HCT116 (cell line): ENCODE measurements around the gene PKHD1. TPM values are rescaled to one million over a fixed set of nuclear protein-coding genes. Genes with fewer than 3 reads are reported as not detected.

Experiments
- ATAC-seq: fragments of 200-7000 bp; cut with Tn5 transposase; 2 replicates; pipeline ENCODE4 v1.9.1; 2020; ENCODE audit warnings: mild to moderate bottlenecking, moderate library complexity
- BruUV-seq: library from RNA; stranded (reverse); fragments of 400-500 nt; replicated peaks from 2 replicates; lab custom pipeline; 2021; lab: Mats Ljungman, UMichigan
- CTCF ChIA-PET: fragments of 300-600 bp; sonication (Branson Sonifier 250); formaldehyde crosslinking; loops from one replicate; lab custom pipeline; 2021; ENCODE audit warnings: antibody characterized with exemption; lab: Charles Lee
- POLR2A ChIA-PET: fragments of 300-600, 350-600 bp; sonication (Branson Sonifier 250); formaldehyde crosslinking; loops from one replicate; lab custom pipeline; 2021; ENCODE audit warnings: antibody characterized with exemption; lab: Charles Lee
- RAD21 ChIA-PET, 2 experiments: fragments of 300-600 bp; sonication (Branson Sonifier 250); formaldehyde crosslinking; loops; one replicate each; lab custom pipeline; 2023; ENCODE audit warnings: low total read pairs in 2 of 2; ENCODE audit not compliant: uncharacterized antibody in 2 of 2, unreplicated experiment in 2 of 2, low non-redundant PET in 1 of 2; lab: Charles Lee
- DNase-seq: peaks from one replicate; pipeline ENCODE4 v3.0.0-alpha.2; 2010; ENCODE audit warnings: low read depth, low spot score
- H2AFZ ChIP-seq: fragments of 200-600 bp; shearing (Covaris generic), sonication (generic); 2 replicates; pipeline ENCODE4 v1.6.1; 2017; ENCODE audit warnings: low read depth, mixed run types, mixed read lengths, antibody characterized with exemption, low read length; ENCODE audit not compliant: poor library complexity, severe bottlenecking
- H3K27ac ChIP-seq: 2 replicates; pipeline ENCODE4 v1.5.1; 2012; ENCODE audit warnings: low read depth, low read length
- H3K27me3 ChIP-seq: fragments of 200-600 bp; sonication (generic); 2 replicates; pipeline ENCODE4 v1.6.1; 2016; ENCODE audit warnings: mixed run types, low read length, mixed read lengths; ENCODE audit not compliant: insufficient read depth
- H3K36me3 ChIP-seq, 2 experiments: fragments of 200-500 bp in 1 of 2; fragments of 200-600 bp in 1 of 2; sonication (Bioruptor generic) in 1 of 2; sonication (generic) in 1 of 2; 2 replicates each; pipeline versions ENCODE4 v1.5.1 to v1.6.1; 2014 to 2016; ENCODE audit warnings: low read length in 2 of 2, inconsistent platforms in 1 of 2, mixed read lengths in 1 of 2, mixed run types in 1 of 2; ENCODE audit not compliant: insufficient read depth in 2 of 2, control insufficient read depth in 1 of 2
- H3K4me1 ChIP-seq, 2 experiments: fragments of 200-600 bp in 1 of 2; sonication (generic) in 1 of 2; 2 replicates each; pipeline versions ENCODE4 v1.5.1 to v1.6.1; 2012 to 2017; ENCODE audit warnings: low read length in 2 of 2, inconsistent platforms in 1 of 2, mild to moderate bottlenecking in 1 of 2, mixed read lengths in 1 of 2, mixed run types in 1 of 2, moderate library complexity in 1 of 2; ENCODE audit not compliant: insufficient read depth in 2 of 2, control insufficient read depth in 1 of 2
- H3K4me2 ChIP-seq: fragments of 200-600 bp; sonication (generic); 2 replicates; pipeline ENCODE4 v1.6.1; 2017; ENCODE audit warnings: mixed run types, low read length, mixed read lengths
- H3K4me3 ChIP-seq, 2 experiments: fragments of 200-600 bp in 1 of 2; sonication (generic) in 1 of 2; replicated peaks in 1 of 2; 2 replicates each; pipeline ENCODE4 v1.5.1; 2011 to 2016; ENCODE audit warnings: low read length in 2 of 2, control low read depth in 1 of 2, low read depth in 1 of 2, mild to moderate bottlenecking in 1 of 2, mixed read lengths in 1 of 2, mixed run types in 1 of 2
- H3K79me2 ChIP-seq: fragments of 200-600 bp; sonication (generic); 2 replicates; pipeline ENCODE4 v1.6.1; 2017; ENCODE audit warnings: mild to moderate bottlenecking, mixed run types, low read length, moderate library complexity, mixed read lengths; ENCODE audit not compliant: insufficient read depth
- H3K9ac ChIP-seq: fragments of 200-600 bp; sonication (generic); 2 replicates; pipeline ENCODE4 v1.6.1; 2016; ENCODE audit warnings: low read length, mixed read lengths
- H3K9me2 ChIP-seq: fragments of 200-600 bp; sonication (generic), shearing (Covaris generic); 2 replicates; pipeline ENCODE4 v1.6.1; 2017; ENCODE audit warnings: mixed run types, mild to moderate bottlenecking, moderate library complexity; ENCODE audit not compliant: insufficient read depth
- H3K9me3 ChIP-seq, 2 experiments: fragments of 200-500 bp in 1 of 2; fragments of 200-600 bp in 1 of 2; sonication (Bioruptor generic) in 1 of 2; sonication (generic) in 1 of 2; 2 replicates each; pipeline ENCODE4 v1.6.1; 2014 to 2017; ENCODE audit warnings: low read length in 2 of 2, mixed read lengths in 2 of 2, inconsistent platforms in 1 of 2, low read depth in 1 of 2, mild to moderate bottlenecking in 1 of 2, mixed run types in 1 of 2, moderate library complexity in 1 of 2; ENCODE audit not compliant: control insufficient read depth in 1 of 2, insufficient read depth in 1 of 2
- H4K20me1 ChIP-seq: fragments of 200-600 bp; sonication (generic), shearing (Covaris generic); 2 replicates; pipeline ENCODE4 v1.6.1; 2017; ENCODE audit warnings: mixed run types, mild to moderate bottlenecking, moderate library complexity; ENCODE audit not compliant: insufficient read depth
- CEBPB ChIP-seq: IDR thresholded peaks from 2 replicates; pipeline ENCODE4 v1.6.1; 2012; ENCODE audit warnings: low read depth
- ELF1 ChIP-seq: IDR thresholded peaks from 2 replicates; pipeline ENCODE4 v1.6.1; 2012; ENCODE audit warnings: low read depth, borderline replicate concordance
- EZH2 ChIP-seq: fragments of 200-600 bp; sonication (generic); IDR thresholded peaks from 2 replicates; pipeline ENCODE4 v1.6.1; 2017; ENCODE audit warnings: antibody characterized with exemption, mixed run types
- EZH2phosphoT487 ChIP-seq: fragments of 200-600 bp; IDR thresholded peaks from 2 replicates; pipeline ENCODE4 v1.6.1; 2018; ENCODE audit warnings: antibody characterized with exemption, borderline replicate concordance
- POLR2A ChIP-seq: IDR thresholded peaks from 2 replicates; pipeline ENCODE4 v1.7.0; 2011; ENCODE audit warnings: borderline replicate concordance; ENCODE audit not compliant: insufficient read depth, insufficient read length; ENCODE audit errors: extremely low read depth
- SP1 ChIP-seq: IDR thresholded peaks from 2 replicates; pipeline ENCODE4 v1.6.1; 2012; ENCODE audit warnings: low read depth
- TCF7L2 ChIP-seq: IDR thresholded peaks from 2 replicates; pipeline ENCODE4 v1.7.0; 2011; ENCODE audit warnings: borderline replicate concordance, inconsistent platforms; ENCODE audit not compliant: insufficient read depth, insufficient read length; ENCODE audit errors: extremely low read depth
- ZNF274 ChIP-seq: fragments of 200-500 bp; sonication (Bioruptor generic); IDR thresholded peaks from 2 replicates; pipeline ENCODE4 v1.6.1; 2014; ENCODE audit warnings: mild to moderate bottlenecking, low read depth, low read length, inconsistent platforms
- intact Hi-C: fragments of 100-400 bp; cut with micrococcal nuclease; formaldehyde crosslinking; loops from 2 replicates; pipeline ENCODE4 v1.10.0; 2022
- total RNA-seq: library from RNA; stranded (reverse); gene quantifications from one replicate; pipeline ENCODE4 v1.2.1, GENCODE V29; 2021; ENCODE audit not compliant: unreplicated experiment
- TF ChIP-seq, protein P1 (sequence below): IDR thresholded peaks from 2 replicates; pipeline ENCODE4 v1.6.1; 2012; ENCODE audit warnings: low read depth

Gene PKHD1
- total RNA-seq, 1 experiment from 2014 or later, result not detected

DNA sequence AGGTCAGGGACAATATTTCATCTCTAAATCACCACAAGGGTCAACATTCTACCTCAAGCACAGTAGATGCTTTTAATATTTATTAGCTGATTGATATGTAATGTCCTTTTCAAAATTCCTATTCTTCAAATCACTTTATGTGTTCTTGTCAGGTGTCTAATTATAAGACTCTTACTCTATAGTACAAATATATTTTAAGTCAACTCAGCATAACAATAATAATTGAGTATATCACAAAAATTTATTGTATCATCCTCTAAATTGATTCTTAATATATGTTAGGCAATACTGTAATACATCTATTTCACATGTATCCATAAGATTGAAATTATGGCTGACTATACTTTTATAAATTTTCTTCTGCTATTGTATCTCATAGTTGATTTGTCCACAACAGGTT lies 423.9 kb downstream of the PKHD1 start:
- POLR2A ChIA-PET, result no interaction called here

More for the DNA sequence above, 423.9 kb downstream of the PKHD1 start:
- no peaks in the 10 kb centered on the region for H3K79me2 ChIP-seq
- no peak for ATAC-seq
- no peaks in the 10 kb centered on the region; a peak in 2 of 4 replicates for H3K9me3 ChIP-seq
- no peak overlapping the region for H2AFZ ChIP-seq
- no peak overlapping the region for H3K9ac ChIP-seq
- no peaks in the 10 kb centered on the region for H3K9me2 ChIP-seq
- no peak for DNase-seq
- H3K4me3 ChIP-seq, result no peak overlapping the region
- no TSS peak for BruUV-seq
- ChIA-PET RAD21 (no interaction called here), CTCF (no interaction called here)
- TF ChIP-seq, protein P1, sequence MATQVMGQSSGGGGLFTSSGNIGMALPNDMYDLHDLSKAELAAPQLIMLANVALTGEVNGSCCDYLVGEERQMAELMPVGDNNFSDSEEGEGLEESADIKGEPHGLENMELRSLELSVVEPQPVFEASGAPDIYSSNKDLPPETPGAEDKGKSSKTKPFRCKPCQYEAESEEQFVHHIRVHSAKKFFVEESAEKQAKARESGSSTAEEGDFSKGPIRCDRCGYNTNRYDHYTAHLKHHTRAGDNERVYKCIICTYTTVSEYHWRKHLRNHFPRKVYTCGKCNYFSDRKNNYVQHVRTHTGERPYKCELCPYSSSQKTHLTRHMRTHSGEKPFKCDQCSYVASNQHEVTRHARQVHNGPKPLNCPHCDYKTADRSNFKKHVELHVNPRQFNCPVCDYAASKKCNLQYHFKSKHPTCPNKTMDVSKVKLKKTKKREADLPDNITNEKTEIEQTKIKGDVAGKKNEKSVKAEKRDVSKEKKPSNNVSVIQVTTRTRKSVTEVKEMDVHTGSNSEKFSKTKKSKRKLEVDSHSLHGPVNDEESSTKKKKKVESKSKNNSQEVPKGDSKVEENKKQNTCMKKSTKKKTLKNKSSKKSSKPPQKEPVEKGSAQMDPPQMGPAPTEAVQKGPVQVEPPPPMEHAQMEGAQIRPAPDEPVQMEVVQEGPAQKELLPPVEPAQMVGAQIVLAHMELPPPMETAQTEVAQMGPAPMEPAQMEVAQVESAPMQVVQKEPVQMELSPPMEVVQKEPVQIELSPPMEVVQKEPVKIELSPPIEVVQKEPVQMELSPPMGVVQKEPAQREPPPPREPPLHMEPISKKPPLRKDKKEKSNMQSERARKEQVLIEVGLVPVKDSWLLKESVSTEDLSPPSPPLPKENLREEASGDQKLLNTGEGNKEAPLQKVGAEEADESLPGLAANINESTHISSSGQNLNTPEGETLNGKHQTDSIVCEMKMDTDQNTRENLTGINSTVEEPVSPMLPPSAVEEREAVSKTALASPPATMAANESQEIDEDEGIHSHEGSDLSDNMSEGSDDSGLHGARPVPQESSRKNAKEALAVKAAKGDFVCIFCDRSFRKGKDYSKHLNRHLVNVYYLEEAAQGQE, result no peak
- no peak for TF ChIP-seq EZH2
- TF ChIP-seq CEBPB, result no peak
- TF ChIP-seq ZNF274, result no peak
- TF ChIP-seq SP1, result no peak
- TF ChIP-seq ELF1, result no peak
- no peak for TF ChIP-seq TCF7L2
- TF ChIP-seq POLR2A, result no peak
- TF ChIP-seq EZH2phosphoT487, result no peak
- H3K4me1 ChIP-seq, result no peaks in the 10 kb centered on the region
- intact Hi-C loops, result no loop called here
- no peak overlapping the region for H3K27ac ChIP-seq
- no peaks in the 10 kb centered on the region for H4K20me1 ChIP-seq
- H3K36me3 ChIP-seq, result no peaks in the 10 kb centered on the region
- no peaks in the 10 kb centered on the region for H3K27me3 ChIP-seq
- H3K4me2 ChIP-seq, result no peak overlapping the region
